ENCODE data around the gene HECW1.

Gene HECW1

GRCh38 chr7:43536773-43537172 lies 424.3 kb downstream of the HECW1 start:
- Histone ChIP-seq H3K36me3 (0 out of 22 replicates have a peak, but pooled peaks cover 0 to 3% (median 0%) of the 10 kb centered on the region in 11 experiments), H3K4me2 (peak overlapping the region in 6 of 11 experiments; percentile 16 to 78 (median 52); a peak in 10 of 22 replicates), H3K4me3 (no peak overlapping the region), H3K9me3 (replicated peaks in 1 of 11) (no peaks in the 10 kb centered on the region), H3K27me3 (no peaks in the 10 kb centered on the region), H3K4me1 (peaks cover 0 to 37% (median 21%) of the 10 kb centered on the region in 10 experiments; a peak in 15 of 20 replicates), H3K9ac (peak overlapping the region in 1 of 11 experiments; percentile 7; a peak in 1 of 22 replicates), H4K20me1 (no peaks in the 10 kb centered on the region; a peak in 2 of 22 replicates), H3K27ac (peak overlapping the region in 7 of 11 experiments; percentile 11 to 62 (median 52); a peak in 11 of 22 replicates)
- no peak for TF ChIP-seq Cebpa-rat (IDR thresholded peaks at IDR 0.05)

GRCh38 chr7:43537765-43538403 lies 425.4 kb downstream of the HECW1 start:
- Histone ChIP-seq H3K4me1 (peaks cover 0 to 37% (median 21%) of the 10 kb centered on the region in 10 experiments; a peak in 15 of 20 replicates), H3K4me3 (no peak overlapping the region), H3K36me3 (0 out of 22 replicates have a peak, but pooled peaks cover 0 to 4% (median 0%) of the 10 kb centered on the region in 11 experiments), H3K9ac (no peak overlapping the region), H3K9me3 (replicated peaks in 1 of 11) (no peaks in the 10 kb centered on the region), H3K27ac (no peak overlapping the region), H4K20me1 (no peaks in the 10 kb centered on the region; a peak in 2 of 22 replicates), H3K27me3 (no peaks in the 10 kb centered on the region), H3K4me2 (peak overlapping the region in 2 of 11 experiments; percentile 42 to 59; a peak in 4 of 22 replicates)
- no peak for TF ChIP-seq Cebpa-rat (IDR thresholded peaks at IDR 0.05)

- TF ChIP-seq Cebpa-rat (IDR thresholded peaks at IDR 0.05), result no peak
- Histone ChIP-seq H3K9me3 (replicated peaks in 1 of 11) (no peaks in the 10 kb centered on the region), H3K36me3 (0 out of 22 replicates have a peak, but pooled peaks cover 0 to 4% (median 0%) of the 10 kb centered on the region in 11 experiments), H3K4me3 (no peak overlapping the region), H3K4me2 (peak overlapping the region in 2 of 11 experiments; percentile 42 to 59; a peak in 6 of 22 replicates), H3K4me1 (peaks cover 0 to 37% (median 21%) of the 10 kb centered on the region in 10 experiments; a peak in 15 of 20 replicates), H3K27ac (no peak overlapping the region), H3K27me3 (no peaks in the 10 kb centered on the region), H3K9ac (no peak overlapping the region), H4K20me1 (no peaks in the 10 kb centered on the region; a peak in 2 of 22 replicates)
Observed at GRCh38 chr7:43538404-43538771, 425.9 kb downstream of the HECW1 start.

GRCh38 chr7:43540471-43540870 lies 428.0 kb downstream of the HECW1 start:
- Histone ChIP-seq H3K36me3 (0 out of 22 replicates have a peak, but pooled peaks cover 0 to 4% (median 0%) of the 10 kb centered on the region in 11 experiments), H3K9me3 (replicated peaks in 1 of 11) (no peaks in the 10 kb centered on the region), H3K4me3 (no peak overlapping the region), H3K4me1 (peaks cover 0 to 30% (median 16%) of the 10 kb centered on the region in 10 experiments; a peak in 15 of 20 replicates), H3K9ac (no peak overlapping the region), H3K27me3 (no peaks in the 10 kb centered on the region), H3K27ac (no peak overlapping the region), H4K20me1 (no peaks in the 10 kb centered on the region; a peak in 2 of 22 replicates), H3K4me2 (no peak overlapping the region)
- TF ChIP-seq Cebpa-rat (IDR thresholded peaks at IDR 0.05), result no peak

GRCh38 chr7:43542716-43543115 lies 430.3 kb downstream of the HECW1 start:
- Histone ChIP-seq H4K20me1 (no peaks in the 10 kb centered on the region; a peak in 1 of 22 replicates), H3K4me2 (no peak overlapping the region), H3K27me3 (no peaks in the 10 kb centered on the region), H3K36me3 (peaks cover 0 to 14% (median 4%) of the 10 kb centered on the region in 11 experiments; a peak in 6 of 22 replicates), H3K9ac (no peak overlapping the region), H3K27ac (no peak overlapping the region), H3K4me1 (peaks cover 0 to 9% (median 0%) of the 10 kb centered on the region in 10 experiments; a peak in 4 of 20 replicates), H3K9me3 (replicated peaks in 1 of 11) (peaks cover 12 to 17% (median 15%) of the 10 kb centered on the region in 11 experiments; a peak in 20 of 22 replicates), H3K4me3 (no peak overlapping the region)
- no peak for TF ChIP-seq Cebpa-rat (IDR thresholded peaks at IDR 0.05)

GRCh38 chr7:43546231-43546630 lies 433.8 kb downstream of the HECW1 start:
- no peaks in the 10 kb centered on the region for H3K4me1 ChIP-seq
- H3K9me3 ChIP-seq (replicated peaks in 1 of 11), result peaks cover 12 to 17% (median 15%) of the 10 kb centered on the region in 11 experiments; a peak in 20 of 22 replicates
- H3K4me2 ChIP-seq, result no peak overlapping the region
- TF ChIP-seq Cebpa-rat (IDR thresholded peaks at IDR 0.05), result no peak
- H3K36me3 ChIP-seq, result peaks cover 0 to 15% (median 4%) of the 10 kb centered on the region in 11 experiments; a peak in 7 of 22 replicates
- no peaks in the 10 kb centered on the region for H4K20me1 ChIP-seq
- no peak overlapping the region for H3K9ac ChIP-seq
- no peak overlapping the region for H3K27ac ChIP-seq
- H3K4me3 ChIP-seq, result no peak overlapping the region
- H3K27me3 ChIP-seq, result no peaks in the 10 kb centered on the region

- TF ChIP-seq Cebpa-rat (IDR thresholded peaks at IDR 0.05), result no peak
- Histone ChIP-seq H3K36me3 (peaks cover 0 to 24% (median 10%) of the 10 kb centered on the region in 11 experiments; a peak in 9 of 22 replicates), H3K9me3 (replicated peaks in 1 of 11) (peaks cover 12 to 17% (median 15%) of the 10 kb centered on the region in 11 experiments; a peak in 20 of 22 replicates), H3K27me3 (no peaks in the 10 kb centered on the region), H4K20me1 (no peaks in the 10 kb centered on the region), H3K4me2 (no peak overlapping the region), H3K27ac (no peak overlapping the region), H3K9ac (no peak overlapping the region), H3K4me1 (peaks cover 0 to 6% (median 0%) of the 10 kb centered on the region in 10 experiments; a peak in 3 of 20 replicates), H3K4me3 (no peak overlapping the region)
Observed at GRCh38 chr7:43550427-43550826, 438.0 kb downstream of the HECW1 start.

GRCh38 chr7:43552122-43552521 lies 439.7 kb downstream of the HECW1 start:
- Histone ChIP-seq H4K20me1 (no peaks in the 10 kb centered on the region), H3K4me3 (no peak overlapping the region), H3K9ac (no peak overlapping the region), H3K27ac (no peak overlapping the region), H3K27me3 (no peaks in the 10 kb centered on the region), H3K4me2 (no peak overlapping the region), H3K9me3 (replicated peaks in 1 of 11) (peaks cover 1 to 6% (median 5%) of the 10 kb centered on the region in 11 experiments; a peak in 15 of 22 replicates), H3K36me3 (peaks cover 0 to 20% (median 5%) of the 10 kb centered on the region in 11 experiments; a peak in 8 of 22 replicates), H3K4me1 (peaks cover 0 to 6% (median 0%) of the 10 kb centered on the region in 10 experiments; a peak in 3 of 20 replicates)
- TF ChIP-seq Cebpa-rat (IDR thresholded peaks at IDR 0.05), result no peak

GRCh38 chr7:43553999-43554398 lies 441.6 kb downstream of the HECW1 start:
- H3K27me3 ChIP-seq, result no peaks in the 10 kb centered on the region
- peaks cover 0 to 6% (median 0%) of the 10 kb centered on the region in 10 experiments; a peak in 3 of 20 replicates for H3K4me1 ChIP-seq
- H3K36me3 ChIP-seq, result peaks cover 0 to 18% (median 0%) of the 10 kb centered on the region in 11 experiments; a peak in 5 of 22 replicates
- peak in 4 of 11 experiments; percentile 24 to 61 (median 51); a peak in 4 of 22 replicates for TF ChIP-seq Cebpa-rat (IDR thresholded peaks at IDR 0.05)
- H3K27ac ChIP-seq, result no peak overlapping the region
- H3K9me3 ChIP-seq (replicated peaks in 1 of 11), result no peaks in the 10 kb centered on the region
- no peaks in the 10 kb centered on the region for H4K20me1 ChIP-seq
- H3K9ac ChIP-seq, result no peak overlapping the region
- H3K4me2 ChIP-seq, result peak overlapping the region in 4 of 11 experiments; percentile 3 to 14 (median 7); a peak in 3 of 22 replicates
- H3K4me3 ChIP-seq, result no peak overlapping the region

Measured in BLaER1 treated with 17β-estradiol and CSF1 and Interleukin-3, amounts not matched to agents 10 nM and 100 nM (cell line).